HG02938 (cell line): ENCODE data around the gene PIGK.
A peak's percentile ranks its signal among the peaks of the same experiment; 100 is the strongest.
"Not testable (repeated sequence)": the region's sequence is repeated elsewhere in the genome, so short reads cannot be mapped to it uniquely, and the experiment has no call there.

Experiments used
- ATAC-seq: cut with Tn5 transposase; IDR thresholded peaks from one replicate; pipeline ENCODE4 v1.9.1; 2021; ENCODE audit warnings: mild to moderate bottlenecking, moderate library complexity; ENCODE audit not compliant: unreplicated experiment

The PIGK gene

GRCh38 chr1:77219166-77219887 lies at the start of gene PIGK:
TSS of gene PIGK (minus strand) at chr1:77219430. CDS start at chr1:77219402, 28 bp downstream.
- ATAC-seq: peak; percentile 92

GRCh38 chr1:77267035-77267434 lies 47.8 kb upstream of the PIGK start:
- no peak for ATAC-seq

GRCh38 chr1:77265180-77265579 lies 46.0 kb upstream of the PIGK start:
- no peak for ATAC-seq

- no peak for ATAC-seq
Observed at GRCh38 chr1:77263708-77264107, 44.5 kb upstream of the PIGK start.

GRCh38 chr1:77253211-77253610 lies 34.0 kb upstream of the PIGK start:
- no peak for ATAC-seq

- ATAC-seq: no peak
Observed at GRCh38 chr1:77250126-77250525, 30.9 kb upstream of the PIGK start.

GRCh38 chr1:77245830-77246229 lies 26.6 kb upstream of the PIGK start:
- no peak for ATAC-seq

GRCh38 chr1:77239311-77239710 lies 20.1 kb upstream of the PIGK start:
- ATAC-seq: no peak

- ATAC-seq: no peak
Observed at GRCh38 chr1:77238462-77238861, 19.2 kb upstream of the PIGK start.

- no peak for ATAC-seq
Observed at GRCh38 chr1:77234943-77235342, 15.7 kb upstream of the PIGK start.

GRCh38 chr1:77234096-77234495 lies 14.9 kb upstream of the PIGK start:
- ATAC-seq: no peak

GRCh38 chr1:77232829-77233228 lies 13.6 kb upstream of the PIGK start:
- ATAC-seq: no peak

- no peak for ATAC-seq
Observed at GRCh38 chr1:77230051-77230450, 10.8 kb upstream of the PIGK start.

GRCh38 chr1:77228836-77229235 lies 9.6 kb upstream of the PIGK start:
- no peak for ATAC-seq

GRCh38 chr1:77227381-77227780 lies 8.2 kb upstream of the PIGK start:
- ATAC-seq: no peak

GRCh38 chr1:77222496-77222895 lies 3.3 kb upstream of the PIGK start:
- ATAC-seq: no peak

- ATAC-seq: no peak
Observed at GRCh38 chr1:77220687-77221463, 1.6 kb upstream of the PIGK start.

- ATAC-seq: peak; percentile 43
Observed at GRCh38 chr1:77218477-77219165, 609 bp downstream of the PIGK start.

- not testable (repeated sequence) for ATAC-seq
Observed at GRCh38 chr1:77204043-77204442, 15.2 kb downstream of the PIGK start.

GRCh38 chr1:77202751-77203150 lies 16.5 kb downstream of the PIGK start:
- no peak for ATAC-seq

- ATAC-seq: no peak
Observed at GRCh38 chr1:77200806-77201205, 18.4 kb downstream of the PIGK start.

- ATAC-seq: no peak
Observed at GRCh38 chr1:77200293-77200692, 18.9 kb downstream of the PIGK start.
